Smooth muscle cell of the brain vasculature (primary cell): ENCODE results near the gene RPL28.
"Not testable (repeated sequence)": the region's sequence is repeated elsewhere in the genome, so short reads cannot be mapped to it uniquely, and the experiment has no call there.

Source experiments
- DNase-seq: peaks from one replicate; pipeline ENCODE4 v3.0.0-alpha.2; 2012; ENCODE audit warnings: low read depth, low spot score

Gene RPL28

DNA sequence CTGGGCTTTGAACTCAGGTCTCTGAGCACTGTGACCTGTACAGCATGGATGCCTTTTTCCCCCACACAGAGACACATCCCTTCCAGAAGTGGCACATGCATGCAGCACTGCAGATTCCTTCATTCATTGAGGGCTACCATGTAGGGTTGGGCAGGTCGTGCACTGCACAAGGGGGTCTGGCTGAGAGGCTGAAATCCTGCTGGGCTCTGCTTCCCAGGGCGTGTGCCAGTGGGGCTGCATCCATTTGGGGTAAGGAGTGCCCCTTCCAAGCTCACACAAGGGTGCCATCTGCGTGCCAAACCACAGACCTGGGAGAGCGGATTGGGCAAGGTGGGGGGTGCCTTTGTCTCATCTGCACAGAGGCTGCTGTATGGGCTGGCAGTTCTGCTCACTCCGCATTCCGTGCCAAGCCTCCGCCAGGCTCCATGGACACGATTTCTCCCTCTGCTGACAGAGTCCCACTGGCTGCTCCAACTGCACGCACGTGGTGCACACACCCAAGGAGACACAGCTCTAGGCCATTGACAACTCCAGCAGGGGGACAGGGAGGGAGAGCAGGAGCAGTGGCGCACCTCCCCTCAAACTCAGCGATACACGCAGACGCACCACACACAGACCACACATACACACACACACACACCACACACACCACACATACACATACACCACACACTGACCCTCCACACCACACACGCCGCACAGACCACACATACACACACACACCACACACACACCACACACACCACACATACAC, 61.9 kb downstream of the RPL28 start:
- DNase-seq: no peak

DNA sequence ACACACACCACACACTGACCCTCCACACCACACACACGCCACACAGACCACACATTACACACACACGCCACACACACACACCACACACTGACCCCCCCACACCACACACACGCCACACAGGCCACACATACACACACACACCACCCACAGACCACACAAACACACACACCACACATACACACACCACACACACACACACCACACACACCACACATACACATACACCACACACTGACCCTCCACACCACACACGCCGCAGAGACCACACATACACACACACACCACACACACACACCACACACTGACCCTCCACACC, 62.4 kb downstream of the RPL28 start:
- DNase-seq: not testable (repeated sequence)

GRCh38 chr19:55449469-55449868, 63.7 kb downstream of the RPL28 start:
- no peak for DNase-seq

GRCh38 chr19:55451163-55451964, 65.6 kb downstream of the RPL28 start:
- no peak for DNase-seq

- no peak for DNase-seq
Measured at GRCh38 chr19:55451965-55452748, 66.4 kb downstream of the RPL28 start.
